Measurements from ENCODE around the gene ALAS2. TPM values are rescaled to one million over a fixed set of nuclear protein-coding genes. Genes with fewer than 3 reads are reported as not detected.

The ALAS2 gene
- total RNA-seq, 2 experiments from 2014 or later, result not detected

- H3K27me3 Mint-ChIP-seq, result no peaks in the 10 kb centered on the region
- no peaks in the 10 kb centered on the region for H3K36me3 Mint-ChIP-seq
- H3K9me3 Mint-ChIP-seq (ENCODE audit: low read depth), result no peaks in the 10 kb centered on the region
- no peak for ATAC-seq
- no peaks in the 10 kb centered on the region for H3K4me1 Mint-ChIP-seq
- no peak overlapping the region for H3K27ac Mint-ChIP-seq
- no peak overlapping the region for H3K4me3 Mint-ChIP-seq
- CTCF ChIA-PET, result no interaction called here
- no peak for DNase-seq
These were observed 2.7 kb downstream of the ALAS2 start for GRCh38 chrX:55028040-55028439.

- Mint-ChIP-seq H3K27ac (no peak overlapping the region), H3K4me1 (no peaks in the 10 kb centered on the region), H3K36me3 (no peaks in the 10 kb centered on the region), H3K9me3 (ENCODE audit: low read depth) (no peaks in the 10 kb centered on the region), H3K4me3 (no peak overlapping the region), H3K27me3 (no peaks in the 10 kb centered on the region)
- CTCF ChIA-PET, result no interaction called here
- no peak for DNase-seq
- ATAC-seq, result no peak
These were observed 3.9 kb downstream of the ALAS2 start for GRCh38 chrX:55026840-55027239.

- Mint-ChIP-seq H3K9me3 (ENCODE audit: low read depth) (no peaks in the 10 kb centered on the region), H3K4me3 (no peak overlapping the region), H3K27ac (no peak overlapping the region), H3K4me1 (no peaks in the 10 kb centered on the region), H3K36me3 (no peaks in the 10 kb centered on the region), H3K27me3 (no peaks in the 10 kb centered on the region)
- ATAC-seq (no peak), DNase-seq (no peak)
- CTCF ChIA-PET, result no interaction called here
These were observed 4.6 kb downstream of the ALAS2 start for GRCh38 chrX:55026143-55026542.

- ATAC-seq, result no peak
- CTCF ChIA-PET, result no interaction called here
- no peaks in the 10 kb centered on the region for H3K4me1 Mint-ChIP-seq
These were observed 15.9 kb downstream of the ALAS2 start for GRCh38 chrX:55014897-55015299.

GRCh38 chrX:55011294-55011693, 19.5 kb downstream of the ALAS2 start:
- no peak for DNase-seq
- H3K36me3 Mint-ChIP-seq, result peaks cover 8% of the 10 kb centered on the region
- H3K27me3 Mint-ChIP-seq, result no peaks in the 10 kb centered on the region
- CTCF ChIA-PET, result no interaction called here
- H3K4me1 Mint-ChIP-seq, result peaks cover 8% of the 10 kb centered on the region
- H3K27ac Mint-ChIP-seq, result no peak overlapping the region
- no peak for ATAC-seq
- no peaks in the 10 kb centered on the region for H3K9me3 Mint-ChIP-seq (ENCODE audit: low read depth)
- no peak overlapping the region for H3K4me3 Mint-ChIP-seq

More at GRCh38 chrX:55014897-55015299, 15.9 kb downstream of the ALAS2 start:
- H3K27ac Mint-ChIP-seq, result no peak overlapping the region
- no peaks in the 10 kb centered on the region for H3K27me3 Mint-ChIP-seq
- H3K9me3 Mint-ChIP-seq (ENCODE audit: low read depth), result no peaks in the 10 kb centered on the region
- no peak overlapping the region for H3K4me3 Mint-ChIP-seq
- no peak for DNase-seq
- H3K36me3 Mint-ChIP-seq, result peaks cover 1% of the 10 kb centered on the region

GRCh38 chrX:55008571-55009358, 22.0 kb downstream of the ALAS2 start:
- Mint-ChIP-seq H3K27ac (no peak overlapping the region), H3K27me3 (no peaks in the 10 kb centered on the region), H3K36me3 (peaks cover 24% of the 10 kb centered on the region), H3K9me3 (ENCODE audit: low read depth) (no peaks in the 10 kb centered on the region), H3K4me3 (no peak overlapping the region), H3K4me1 (peaks cover 17% of the 10 kb centered on the region)
- CTCF ChIA-PET, result no interaction called here
- peak; percentile 20 for ATAC-seq
- peak; percentile 40 for DNase-seq

- H3K27ac Mint-ChIP-seq, result no peak overlapping the region
- CTCF ChIA-PET, result no interaction called here
- H3K27me3 Mint-ChIP-seq, result no peaks in the 10 kb centered on the region
- H3K4me1 Mint-ChIP-seq, result peaks cover 21% of the 10 kb centered on the region
- H3K9me3 Mint-ChIP-seq (ENCODE audit: low read depth), result no peaks in the 10 kb centered on the region
- H3K4me3 Mint-ChIP-seq, result no peak overlapping the region
- peaks cover 28% of the 10 kb centered on the region for H3K36me3 Mint-ChIP-seq
- DNase-seq (no peak), ATAC-seq (no peak)
These were observed 23.1 kb downstream of the ALAS2 start for GRCh38 chrX:55007656-55008055.

- ATAC-seq, result no peak
- no peaks in the 10 kb centered on the region for H3K27me3 Mint-ChIP-seq
These were observed 23.8 kb downstream of the ALAS2 start for GRCh38 chrX:55006827-55007621.

GRCh38 chrX:55005256-55005655, 25.5 kb downstream of the ALAS2 start:
- H3K36me3 Mint-ChIP-seq, result peaks cover 35% of the 10 kb centered on the region
- no peaks in the 10 kb centered on the region for H3K27me3 Mint-ChIP-seq
- DNase-seq (no peak), ATAC-seq (no peak)
- CTCF ChIA-PET, result no interaction called here
- no peak overlapping the region for H3K27ac Mint-ChIP-seq
- H3K4me1 Mint-ChIP-seq, result peaks cover 38% of the 10 kb centered on the region
- H3K4me3 Mint-ChIP-seq, result no peak overlapping the region
- H3K9me3 Mint-ChIP-seq (ENCODE audit: low read depth), result no peaks in the 10 kb centered on the region

More at GRCh38 chrX:55006827-55007621, 23.8 kb downstream of the ALAS2 start:
- H3K4me3 Mint-ChIP-seq, result no peak overlapping the region
- H3K9me3 Mint-ChIP-seq (ENCODE audit: low read depth), result no peaks in the 10 kb centered on the region
- peaks cover 30% of the 10 kb centered on the region for H3K36me3 Mint-ChIP-seq
- CTCF ChIA-PET, result no interaction called here
- peaks cover 27% of the 10 kb centered on the region for H3K4me1 Mint-ChIP-seq
- H3K27ac Mint-ChIP-seq, result no peak overlapping the region
- DNase-seq, result no peak

GRCh38 chrX:55004231-55004630, 26.5 kb downstream of the ALAS2 start:
- H3K36me3 Mint-ChIP-seq, result peaks cover 34% of the 10 kb centered on the region
- H3K27me3 Mint-ChIP-seq, result no peaks in the 10 kb centered on the region
- CTCF ChIA-PET, result no interaction called here
- no peak overlapping the region for H3K27ac Mint-ChIP-seq
- ATAC-seq, result no peak
- DNase-seq, result no peak
- H3K4me3 Mint-ChIP-seq, result no peak overlapping the region
- H3K9me3 Mint-ChIP-seq (ENCODE audit: low read depth), result no peaks in the 10 kb centered on the region
- peaks cover 37% of the 10 kb centered on the region for H3K4me1 Mint-ChIP-seq

- CTCF ChIA-PET, result interaction anchor here (0.7 to 1.4 kb wide), 3 partner anchors 57 to 956 kb away, joined by 3 read pairs; partner anchors contain the start of gene PHF8
- Mint-ChIP-seq H3K27ac (peak within 1 kb of the TSS; percentile 93), H3K36me3 (peaks cover 18% of the 10 kb centered on the region), H3K4me3 (peak within 1 kb of the TSS; percentile 96), H3K27me3 (no peaks in the 10 kb centered on the region), H3K9me3 (ENCODE audit: low read depth) (no peaks in the 10 kb centered on the region), H3K4me1 (peaks cover 29% of the 10 kb centered on the region)
- ATAC-seq (peak; percentile 97), DNase-seq (peak; percentile 92)
These were observed 30.8 kb downstream of the ALAS2 start, which contains the start of gene APEX2 for GRCh38 chrX:54999717-55000598. APEX2 (plus strand) TSS chrX:55000363; CDS start chrX:55000423, 60 bp downstream.

- no peak for ATAC-seq
- Mint-ChIP-seq H3K4me1 (peaks cover 4% of the 10 kb centered on the region), H3K36me3 (peaks cover 2% of the 10 kb centered on the region), H3K27me3 (peaks cover 2% of the 10 kb centered on the region), H3K9me3 (ENCODE audit: low read depth) (no peaks in the 10 kb centered on the region), H3K4me3 (no peak overlapping the region), H3K27ac (no peak overlapping the region)
- no peak for DNase-seq
- CTCF ChIA-PET, result no interaction called here
These were observed 35.2 kb downstream of the ALAS2 start for GRCh38 chrX:54995621-54996020.

- no peaks in the 10 kb centered on the region for H3K36me3 Mint-ChIP-seq
- no peak for ATAC-seq
- CTCF ChIA-PET, result no interaction called here
These were observed 36.0 kb downstream of the ALAS2 start for GRCh38 chrX:54994668-54995351.

More at GRCh38 chrX:54994668-54995351, 36.0 kb downstream of the ALAS2 start:
- Mint-ChIP-seq H3K4me3 (no peak overlapping the region), H3K27ac (no peak overlapping the region), H3K27me3 (peaks cover 2% of the 10 kb centered on the region), H3K4me1 (peaks cover 4% of the 10 kb centered on the region), H3K9me3 (ENCODE audit: low read depth) (no peaks in the 10 kb centered on the region)
- no peak for DNase-seq

Data from activated CD8-positive, alpha-beta memory T cell treated with anti-CD3 and anti-CD28 coated beads, Interleukin-2, amount 10 ng/mL, durations not matched to agents 7 days and 5 days (primary cell).